Epithelial cell of esophagus (primary cell): ENCODE measurements around the gene ZNF180.

ENCODE experiments used
- DNase-seq: peaks from one replicate; pipeline ENCODE4 v3.0.0; 2010; ENCODE audit warnings: low read depth
- H3K4me3 ChIP-seq: 2 replicates; pipeline ENCODE4 v1.5.1; 2011; ENCODE audit warnings: mild to moderate bottlenecking, low read length, control low read depth
- CTCF ChIP-seq: IDR thresholded peaks from 2 replicates; pipeline ENCODE4 v1.5.1; 2011; ENCODE audit warnings: low read depth, mild to moderate bottlenecking, low read length, control low read depth, inconsistent platforms; ENCODE audit not compliant: insufficient read depth; ENCODE audit errors: missing control alignments

ZNF180 gene

GRCh38 chr19:44499962-44500949, at the start of gene ZNF180:
Gene ZNF180, minus strand, starts transcription at chr19:44500522. Its CDS starts 3,188 bp downstream, at chr19:44497334.
- peak; percentile 95 for DNase-seq
- H3K4me3 ChIP-seq: peak within 1 kb of the TSS; percentile 93
- TF ChIP-seq CTCF: peak; percentile 35

- DNase-seq: no peak
- no peak for TF ChIP-seq CTCF
Measured at GRCh38 chr19:44549507-44549906, 49.2 kb upstream of the ZNF180 start.

GRCh38 chr19:44548736-44549135, 48.4 kb upstream of the ZNF180 start:
- no peak for TF ChIP-seq CTCF
- H3K4me3 ChIP-seq: no peak overlapping the region
- peak; percentile 54 for DNase-seq

More at GRCh38 chr19:44549507-44549906, 49.2 kb upstream of the ZNF180 start:
- no peak overlapping the region for H3K4me3 ChIP-seq

GRCh38 chr19:44544031-44544430, 43.7 kb upstream of the ZNF180 start:
- no peak for DNase-seq
- no peak for TF ChIP-seq CTCF
- H3K4me3 ChIP-seq: no peak overlapping the region

- no peak for DNase-seq
- no peak for TF ChIP-seq CTCF
- no peak overlapping the region for H3K4me3 ChIP-seq
Measured at GRCh38 chr19:44542671-44543070, 42.3 kb upstream of the ZNF180 start.

- no peak for DNase-seq
- H3K4me3 ChIP-seq: no peak overlapping the region
- TF ChIP-seq CTCF: no peak
Measured at GRCh38 chr19:44540736-44541135, 40.4 kb upstream of the ZNF180 start.
